Muscle of back (tissue), 11 donors: ENCODE measurements around the gene TSSC4. TPM values are rescaled to one million over a fixed set of nuclear protein-coding genes. Genes with fewer than 3 reads are reported as not detected.

Source experiments
- DNase-seq, 3 donors: peaks; one replicate each; pipeline versions ENCODE4 v3.0.0 to v3.0.0-alpha.2; 2013
- polyA plus RNA-seq, 10 donors: library from polyadenylated mRNA; unstranded; fragments of 120-200 nt; gene quantifications; one replicate each; pipeline ENCODE4 v1.2.1, GENCODE V29; 2013; ENCODE audit not compliant: insufficient read length in 10 of 10

The TSSC4 gene
- polyA plus RNA-seq, 10 donors: 16.8 to 25.2 (median 21.1) TPM

GRCh38 chr11:2415601-2416380 lies 15.2 kb downstream of the TSSC4 start:
- DNase-seq: no peak

DNA sequence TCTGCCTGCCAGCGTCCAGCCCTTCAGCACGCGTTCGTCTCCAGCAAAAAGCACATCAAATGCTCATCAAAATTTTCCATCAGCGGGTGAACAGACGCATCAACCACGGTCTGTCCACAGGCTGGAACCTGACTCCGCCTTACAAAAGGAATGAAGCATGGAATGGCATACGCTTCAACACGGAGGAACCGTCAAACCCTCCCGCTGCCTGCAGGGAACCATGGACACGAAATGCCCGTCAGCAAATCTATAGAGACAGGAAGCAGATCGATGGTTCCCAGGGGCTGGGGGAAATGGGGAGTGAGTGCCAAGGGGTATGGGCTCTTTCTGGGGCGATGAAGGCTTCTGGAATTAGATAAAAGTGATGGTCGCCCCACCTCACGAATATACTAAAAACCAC lies 16.2 kb downstream of the TSSC4 start:
- no peak for DNase-seq

- DNase-seq: no peak
Measured at GRCh38 chr11:2417856-2418692, 17.5 kb downstream of the TSSC4 start.

DNA sequence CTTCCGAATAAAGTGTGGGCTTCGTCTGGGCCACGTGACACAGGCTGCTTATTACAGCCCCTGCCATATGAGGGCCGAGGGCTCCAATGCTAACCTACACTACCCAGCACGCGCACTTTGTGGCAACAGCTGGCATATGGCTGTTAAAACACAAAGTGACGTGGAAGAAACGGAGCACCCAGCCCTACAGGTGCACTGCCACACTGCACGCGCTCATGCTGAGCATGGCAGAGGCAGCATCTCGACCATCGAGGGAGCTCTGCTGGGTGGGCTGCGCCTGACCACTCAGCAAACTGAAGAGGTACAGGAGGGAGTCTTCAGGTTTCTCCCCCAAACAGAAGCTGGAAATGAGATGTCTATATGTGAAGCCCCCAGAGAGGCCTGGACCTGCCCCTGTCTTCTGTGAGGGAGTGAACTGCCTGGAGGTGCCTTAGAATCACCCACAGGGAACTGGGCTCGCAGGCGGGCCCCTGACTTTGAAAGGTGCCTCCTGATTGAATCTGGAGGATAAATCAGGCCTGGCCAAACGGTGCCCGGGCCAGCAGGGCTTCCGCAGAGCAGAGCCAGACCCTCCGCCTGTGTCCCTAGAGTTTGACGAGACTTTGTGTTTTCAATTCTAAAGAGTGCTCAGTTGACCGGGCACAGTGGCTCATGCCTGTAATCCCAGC lies 18.3 kb downstream of the TSSC4 start:
- no peak for DNase-seq

DNA sequence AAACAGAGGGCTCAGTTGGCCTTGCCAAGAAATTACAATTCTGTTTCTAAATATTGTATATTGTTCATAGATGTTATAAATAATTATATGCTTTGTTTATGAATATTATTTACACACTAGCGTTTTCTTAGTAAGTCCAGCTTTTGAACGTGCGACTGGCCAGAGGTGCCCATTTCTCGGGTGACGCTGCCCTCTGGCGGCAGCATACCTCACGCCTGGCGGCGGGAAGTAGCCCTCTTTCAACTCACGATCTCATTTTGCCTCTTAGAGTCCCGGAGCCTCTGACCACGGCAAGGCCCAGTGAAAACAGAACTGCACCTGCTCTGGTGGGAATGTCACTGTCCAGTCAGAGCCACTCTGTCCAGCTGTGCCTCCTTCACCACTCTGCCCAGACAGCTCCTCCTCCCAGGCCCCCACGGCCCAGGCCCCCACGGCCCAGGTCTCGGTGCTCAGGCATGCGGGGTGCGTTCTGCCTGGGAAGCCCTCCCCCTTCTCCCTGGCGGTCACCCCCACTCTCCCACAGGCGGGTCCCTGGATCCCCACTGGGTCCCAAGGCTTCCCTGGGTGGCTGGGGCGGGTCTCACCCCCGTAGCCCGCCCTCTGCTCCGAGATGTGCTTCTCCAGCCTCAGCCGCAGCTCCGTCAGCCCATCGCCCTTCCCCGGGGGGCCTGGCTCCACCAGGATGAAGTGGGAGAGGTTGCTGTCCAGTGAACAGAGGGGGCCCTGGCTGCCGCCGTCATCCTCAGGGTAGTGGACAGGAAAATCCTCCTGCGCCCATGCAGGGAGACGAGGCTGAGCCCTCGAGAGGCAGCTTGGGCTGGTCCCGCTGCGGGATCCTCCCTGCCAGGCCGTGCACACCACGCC lies 19.3 kb downstream of the TSSC4 start:
- peak; percentile 49 to 89 (median 81) for DNase-seq

DNA sequence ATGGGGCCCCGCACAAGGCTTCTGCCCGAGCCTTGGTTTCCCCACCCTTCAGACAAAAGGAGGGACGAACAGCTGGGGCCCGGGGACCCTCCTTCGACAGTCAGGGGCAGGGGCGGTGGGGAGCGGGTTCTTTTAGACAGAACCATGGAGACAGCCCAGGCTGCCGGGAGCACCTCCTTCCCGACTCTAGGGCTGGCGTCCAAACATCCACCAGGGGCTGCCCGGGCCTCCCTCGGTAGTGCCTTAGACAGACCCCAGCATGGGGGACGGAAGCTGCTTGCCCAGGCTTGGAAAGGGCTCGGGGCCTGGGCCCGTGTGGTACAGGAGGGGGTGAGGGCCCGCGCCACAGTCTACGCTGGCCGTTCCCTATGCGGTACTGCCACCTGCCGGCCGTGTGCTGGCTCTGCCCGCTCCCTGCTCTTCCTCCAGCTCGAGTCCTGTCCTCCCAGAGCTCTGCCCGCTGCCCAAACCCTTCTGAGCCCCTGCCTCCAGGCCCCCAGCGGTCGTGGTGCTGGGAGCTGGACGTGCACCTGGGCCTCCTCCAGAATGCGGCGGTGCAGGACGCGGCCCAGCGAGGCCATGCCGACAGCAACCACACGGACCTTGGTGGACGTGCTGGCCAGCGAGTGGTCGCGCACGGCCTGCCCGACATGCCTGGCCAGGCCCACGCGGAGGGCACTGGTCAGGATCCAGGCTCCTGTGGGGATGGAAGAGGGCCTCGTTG lies 20.1 kb downstream of the TSSC4 start:
- DNase-seq: peak; percentile 54 to 91 (median 75)

- no peak for DNase-seq
Measured at GRCh38 chr11:2421226-2421994, 20.9 kb downstream of the TSSC4 start.

DNA sequence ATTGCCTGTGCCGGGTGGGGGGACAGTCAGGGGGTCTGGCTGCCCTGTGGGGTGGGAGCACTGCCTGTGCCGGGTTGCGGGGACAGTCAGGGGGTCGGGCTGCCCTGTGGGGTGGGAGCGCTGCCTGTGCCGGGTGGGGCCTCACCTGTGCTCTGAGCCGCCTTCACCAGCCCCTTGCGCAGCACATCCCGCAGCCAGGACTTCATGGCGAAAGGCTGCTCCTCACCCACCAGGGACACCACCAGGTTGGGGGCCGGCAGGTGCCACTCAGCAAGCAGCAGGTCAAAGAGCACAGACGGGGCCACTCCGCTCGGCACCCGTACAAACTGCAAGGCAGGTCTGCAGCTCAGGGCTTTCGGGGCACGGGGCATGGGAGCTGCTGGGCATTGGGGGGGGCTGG lies 21.4 kb downstream of the TSSC4 start:
- no peak for DNase-seq

GRCh38 chr11:2422461-2423156 lies 22.1 kb downstream of the TSSC4 start:
- DNase-seq: no peak

- no peak for DNase-seq
Measured at GRCh38 chr11:2423157-2424025, 22.8 kb downstream of the TSSC4 start.

GRCh38 chr11:2424811-2425495 lies 24.4 kb downstream of the TSSC4 start:
- no peak for DNase-seq

GRCh38 chr11:2425506-2425905 lies 25.0 kb downstream of the TSSC4 start:
- no peak for DNase-seq

GRCh38 chr11:2426221-2426620 lies 25.7 kb downstream of the TSSC4 start:
- no peak for DNase-seq

GRCh38 chr11:2426826-2427521 lies 26.4 kb downstream of the TSSC4 start:
- DNase-seq: no peak

DNA sequence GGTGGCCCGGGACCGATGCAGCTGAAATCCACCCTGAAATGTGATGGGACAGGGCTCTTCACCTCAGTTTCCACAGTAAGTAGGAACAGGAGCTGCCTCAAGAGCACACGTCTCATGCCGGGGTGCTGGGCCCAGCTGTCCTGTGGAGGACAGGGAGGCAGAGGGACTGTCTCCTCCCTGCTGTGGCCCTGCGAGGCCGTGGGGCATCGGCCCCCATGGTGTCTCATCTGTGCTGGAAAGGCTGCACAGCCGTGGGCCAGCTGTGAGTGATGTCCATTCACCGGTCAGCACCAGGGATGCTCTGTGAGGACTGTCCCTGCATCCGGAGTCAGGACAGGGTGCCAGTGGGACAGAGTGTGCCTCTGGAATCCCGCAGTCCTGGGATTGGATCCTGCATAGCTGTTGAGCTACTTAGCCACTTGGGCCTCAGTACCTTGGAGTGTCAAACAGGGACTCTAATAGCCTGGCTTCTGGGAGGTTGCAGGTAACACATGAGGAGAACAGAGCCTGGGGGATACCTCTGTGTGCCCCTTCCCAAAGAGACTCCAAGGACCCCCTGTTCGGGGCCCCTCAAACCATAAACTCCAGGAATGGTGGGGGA lies 27.3 kb downstream of the TSSC4 start:
- DNase-seq: no peak

DNA sequence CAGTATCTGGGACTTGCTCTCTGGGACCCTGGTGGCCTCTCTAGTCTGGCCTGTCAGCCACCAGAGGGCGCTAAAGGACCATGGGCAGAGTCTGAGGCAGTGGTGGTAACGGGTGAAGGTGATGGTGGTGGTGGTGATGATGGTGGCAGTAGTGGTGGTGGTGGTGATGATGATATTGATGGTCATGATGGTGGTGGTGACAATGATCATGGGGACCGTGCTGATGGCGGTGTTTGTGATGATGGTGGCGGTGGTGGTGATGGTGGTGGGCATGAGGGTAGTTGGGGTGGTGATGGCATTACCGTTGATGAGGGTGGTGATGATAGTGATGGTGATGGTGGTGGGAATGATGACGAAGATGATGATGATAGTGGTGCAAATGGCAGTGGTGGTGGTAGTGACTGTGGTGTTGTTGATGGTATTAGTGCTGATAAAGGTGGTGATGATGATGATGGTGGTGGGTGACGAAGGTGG lies 27.8 kb downstream of the TSSC4 start:
- DNase-seq: peak; percentile 9 to 58 (median 53)
